IMR-90 (cell line): ENCODE data around the gene NOP9.

ENCODE experiments used
- BHLHE40 ChIP-seq: fragments of 150-350 bp; IDR thresholded peaks from 2 replicates; pipeline ENCODE4 v1.6.1; 2016; ENCODE audit warnings: mild to moderate bottlenecking, low read depth, low read length
- CHD1 ChIP-seq: IDR thresholded peaks from 2 replicates; pipeline ENCODE4 v1.6.1; 2012; ENCODE audit warnings: low read depth, low read length, improper control_type of control experiment
- CTCF ChIP-seq: conservative IDR thresholded peaks from 2 replicates; pipeline ENCODE4 v1.5.1; 2012; ENCODE audit warnings: mild to moderate bottlenecking, low read depth, low read length, improper control_type of control experiment
- MXI1 ChIP-seq: IDR thresholded peaks from 2 replicates; pipeline ENCODE4 v1.6.1; 2012; ENCODE audit warnings: low read depth, mild to moderate bottlenecking, low read length, moderate library complexity, borderline replicate concordance
- POLR2A ChIP-seq: IDR thresholded peaks from 2 replicates; pipeline ENCODE4 v1.6.1; 2012; ENCODE audit warnings: mild to moderate bottlenecking, low read depth, low read length
- RAD21 ChIP-seq: IDR thresholded peaks from 2 replicates; pipeline ENCODE4 v1.6.1; 2012; ENCODE audit warnings: low read length, improper control_type of control experiment
- RFX5 ChIP-seq: IDR thresholded peaks from 2 replicates; pipeline ENCODE4 v1.8.0; 2012; ENCODE audit warnings: low read depth, mild to moderate bottlenecking, low read length, moderate library complexity
- USF2 ChIP-seq: fragments of 150-350 bp; IDR thresholded peaks from 2 replicates; pipeline ENCODE4 v1.6.1; 2017; ENCODE audit warnings: mild to moderate bottlenecking, antibody characterized with exemption, low read length, low read depth

- TF ChIP-seq CTCF = no peak
- TF ChIP-seq CHD1 = no peak
- no peak for TF ChIP-seq USF2
- TF ChIP-seq POLR2A = no peak
- no peak for TF ChIP-seq RFX5
- no peak for TF ChIP-seq RAD21
- TF ChIP-seq MXI1 = no peak
- TF ChIP-seq BHLHE40 = no peak
Measured at GRCh38 chr14:24351517-24351916, 51.9 kb downstream of the NOP9 start.
